IPS-20b (cell line): ENCODE data around the gene CELSR2.

Source experiments
- H3K27ac ChIP-seq: one replicate; pipeline ENCODE4 v1.5.1; 2013; ENCODE audit warnings: low read length
- H3K27me3 ChIP-seq: 2 replicates; pipeline ENCODE4 v1.6.1; 2013; ENCODE audit warnings: mild to moderate bottlenecking, low read length, inconsistent platforms; ENCODE audit not compliant: insufficient read depth
- H3K36me3 ChIP-seq: 2 replicates; pipeline ENCODE4 v1.6.1; 2013; ENCODE audit warnings: low read depth, mild to moderate bottlenecking, inconsistent platforms, low read length, moderate library complexity; ENCODE audit not compliant: insufficient read depth
- H3K4me1 ChIP-seq: 2 replicates; pipeline ENCODE4 v1.6.1; 2013; ENCODE audit warnings: mild to moderate bottlenecking, control low read depth, inconsistent platforms, low read length, moderate library complexity; ENCODE audit not compliant: insufficient read depth
- H3K4me3 ChIP-seq: 2 replicates; pipeline ENCODE4 v1.5.1; 2013; ENCODE audit warnings: mild to moderate bottlenecking, low read length, inconsistent platforms
- H3K9ac ChIP-seq: 2 replicates; pipeline ENCODE4 v1.6.1; 2013; ENCODE audit warnings: low read depth, mild to moderate bottlenecking, inconsistent platforms, low read length, moderate library complexity
- H3K9me3 ChIP-seq: 2 replicates; pipeline ENCODE4 v1.6.1; 2013; ENCODE audit warnings: mild to moderate bottlenecking, low read depth, low read length, inconsistent platforms; ENCODE audit not compliant: insufficient read depth

The CELSR2 gene, protein sequence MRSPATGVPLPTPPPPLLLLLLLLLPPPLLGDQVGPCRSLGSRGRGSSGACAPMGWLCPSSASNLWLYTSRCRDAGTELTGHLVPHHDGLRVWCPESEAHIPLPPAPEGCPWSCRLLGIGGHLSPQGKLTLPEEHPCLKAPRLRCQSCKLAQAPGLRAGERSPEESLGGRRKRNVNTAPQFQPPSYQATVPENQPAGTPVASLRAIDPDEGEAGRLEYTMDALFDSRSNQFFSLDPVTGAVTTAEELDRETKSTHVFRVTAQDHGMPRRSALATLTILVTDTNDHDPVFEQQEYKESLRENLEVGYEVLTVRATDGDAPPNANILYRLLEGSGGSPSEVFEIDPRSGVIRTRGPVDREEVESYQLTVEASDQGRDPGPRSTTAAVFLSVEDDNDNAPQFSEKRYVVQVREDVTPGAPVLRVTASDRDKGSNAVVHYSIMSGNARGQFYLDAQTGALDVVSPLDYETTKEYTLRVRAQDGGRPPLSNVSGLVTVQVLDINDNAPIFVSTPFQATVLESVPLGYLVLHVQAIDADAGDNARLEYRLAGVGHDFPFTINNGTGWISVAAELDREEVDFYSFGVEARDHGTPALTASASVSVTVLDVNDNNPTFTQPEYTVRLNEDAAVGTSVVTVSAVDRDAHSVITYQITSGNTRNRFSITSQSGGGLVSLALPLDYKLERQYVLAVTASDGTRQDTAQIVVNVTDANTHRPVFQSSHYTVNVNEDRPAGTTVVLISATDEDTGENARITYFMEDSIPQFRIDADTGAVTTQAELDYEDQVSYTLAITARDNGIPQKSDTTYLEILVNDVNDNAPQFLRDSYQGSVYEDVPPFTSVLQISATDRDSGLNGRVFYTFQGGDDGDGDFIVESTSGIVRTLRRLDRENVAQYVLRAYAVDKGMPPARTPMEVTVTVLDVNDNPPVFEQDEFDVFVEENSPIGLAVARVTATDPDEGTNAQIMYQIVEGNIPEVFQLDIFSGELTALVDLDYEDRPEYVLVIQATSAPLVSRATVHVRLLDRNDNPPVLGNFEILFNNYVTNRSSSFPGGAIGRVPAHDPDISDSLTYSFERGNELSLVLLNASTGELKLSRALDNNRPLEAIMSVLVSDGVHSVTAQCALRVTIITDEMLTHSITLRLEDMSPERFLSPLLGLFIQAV (N-terminal part only)

DNA sequence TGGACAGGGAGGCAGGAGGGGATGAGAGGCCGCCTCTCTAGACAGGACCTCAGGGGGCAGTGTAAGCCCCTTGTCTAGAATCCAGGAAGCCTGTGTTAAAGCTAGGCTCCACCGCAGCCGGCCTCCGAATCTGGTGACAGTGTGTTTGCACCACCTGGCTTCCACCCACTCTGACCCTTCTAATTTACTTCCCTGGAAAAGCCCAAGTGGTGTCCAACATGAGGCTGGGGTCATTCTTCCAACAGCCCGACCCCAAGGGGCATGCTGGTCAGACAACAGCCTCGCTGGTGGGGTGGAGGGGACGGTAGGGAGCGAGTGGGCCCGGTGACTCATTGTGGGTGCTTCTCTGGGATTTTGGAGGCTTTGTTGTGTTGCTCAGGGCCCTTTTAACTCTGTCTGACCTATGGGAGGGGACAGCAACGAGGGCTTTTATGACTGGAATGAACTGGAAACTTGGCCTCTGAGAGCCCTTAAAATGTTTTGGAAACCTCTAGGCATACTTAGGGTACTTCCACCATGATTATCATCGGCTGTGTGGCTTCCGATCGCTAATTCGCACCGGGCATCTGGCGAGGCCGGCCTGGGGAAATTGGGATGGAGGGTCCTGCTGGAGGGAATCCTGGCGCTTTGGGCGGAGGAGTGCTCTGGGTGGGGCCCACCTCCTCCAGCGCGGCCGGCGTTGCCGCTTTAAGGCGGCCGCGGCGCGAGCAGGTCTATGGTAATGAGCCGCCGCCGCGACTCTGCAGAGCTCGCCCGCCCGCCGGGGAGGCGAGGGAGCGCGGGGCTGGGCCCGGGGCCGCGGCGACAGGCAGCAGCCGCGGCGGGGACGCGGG, at the start of gene CELSR2:
Gene CELSR2, plus strand, starts transcription at position 743 of the 833 bp plus-strand sequence. CDS start 541 bp downstream, outside the sequence.
- Histone ChIP-seq H3K27ac (no peak within 1 kb of the TSS), H3K36me3 (peaks cover 15% of the 10 kb centered on the region; the same call in 1 of the 2 replicates), H3K9ac (peak within 1 kb of the TSS; percentile 63; the same call in 1 of the 2 replicates), H3K9me3 (no peaks in the 10 kb centered on the region), H3K4me1 (peaks cover 13% of the 10 kb centered on the region; the same call in 1 of the 2 replicates), H3K4me3 (peak within 1 kb of the TSS; percentile 60; the same call in 1 of the 2 replicates), H3K27me3 (peaks cover 32% of the 10 kb centered on the region)

DNA sequence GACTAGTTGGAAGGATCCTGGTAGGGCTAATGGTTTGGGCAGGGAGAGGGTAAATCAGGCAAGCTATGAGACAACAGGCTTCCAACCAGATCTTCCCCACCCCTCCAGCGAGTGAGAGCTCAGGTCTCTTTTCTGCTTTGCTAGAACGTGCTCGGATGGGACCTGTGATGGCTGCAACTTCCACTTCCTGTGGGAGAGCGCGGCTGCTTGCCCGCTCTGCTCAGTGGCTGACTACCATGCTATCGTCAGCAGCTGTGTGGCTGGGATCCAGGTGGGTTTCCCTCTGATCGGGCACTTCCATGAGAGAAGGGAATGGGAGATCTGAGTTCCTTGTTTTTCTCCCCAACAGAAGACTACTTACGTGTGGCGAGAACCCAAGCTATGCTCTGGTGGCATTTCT, 49.6 kb upstream of the CELSR2 start:
- no peak overlapping the region for H3K4me3 ChIP-seq
- H3K9ac ChIP-seq: no peak overlapping the region
- no peaks in the 10 kb centered on the region for H3K9me3 ChIP-seq
- H3K4me1 ChIP-seq: no peaks in the 10 kb centered on the region; the same call in 1 of the 2 replicates
- no peak overlapping the region for H3K27ac ChIP-seq
- no peaks in the 10 kb centered on the region for H3K27me3 ChIP-seq
- no peaks in the 10 kb centered on the region for H3K36me3 ChIP-seq

- Histone ChIP-seq H3K9me3 (no peaks in the 10 kb centered on the region), H3K9ac (no peak overlapping the region), H3K27ac (no peak overlapping the region), H3K27me3 (no peaks in the 10 kb centered on the region), H3K4me3 (no peak overlapping the region), H3K4me1 (no peaks in the 10 kb centered on the region; the same call in 1 of the 2 replicates), H3K36me3 (no peaks in the 10 kb centered on the region)
Observed at GRCh38 chr1:109201123-109201703, 48.1 kb upstream of the CELSR2 start.

GRCh38 chr1:109204484-109204883, 44.9 kb upstream of the CELSR2 start:
- Histone ChIP-seq H3K27ac (no peak overlapping the region), H3K36me3 (no peaks in the 10 kb centered on the region), H3K4me3 (no peak overlapping the region), H3K4me1 (no peaks in the 10 kb centered on the region), H3K9ac (no peak overlapping the region), H3K27me3 (no peaks in the 10 kb centered on the region), H3K9me3 (no peaks in the 10 kb centered on the region)

- no peaks in the 10 kb centered on the region for H3K36me3 ChIP-seq
- no peak overlapping the region for H3K27ac ChIP-seq
- H3K27me3 ChIP-seq: no peaks in the 10 kb centered on the region
- H3K9me3 ChIP-seq: no peaks in the 10 kb centered on the region
- H3K9ac ChIP-seq: no peak overlapping the region
- no peak overlapping the region for H3K4me3 ChIP-seq
- no peaks in the 10 kb centered on the region for H3K4me1 ChIP-seq
Observed at GRCh38 chr1:109206339-109206738, 43.0 kb upstream of the CELSR2 start.

GRCh38 chr1:109207467-109208103, 41.8 kb upstream of the CELSR2 start:
- Histone ChIP-seq H3K4me1 (no peaks in the 10 kb centered on the region), H3K36me3 (no peaks in the 10 kb centered on the region), H3K4me3 (no peak overlapping the region), H3K9ac (no peak overlapping the region), H3K27ac (no peak overlapping the region), H3K9me3 (no peaks in the 10 kb centered on the region), H3K27me3 (no peaks in the 10 kb centered on the region)

DNA sequence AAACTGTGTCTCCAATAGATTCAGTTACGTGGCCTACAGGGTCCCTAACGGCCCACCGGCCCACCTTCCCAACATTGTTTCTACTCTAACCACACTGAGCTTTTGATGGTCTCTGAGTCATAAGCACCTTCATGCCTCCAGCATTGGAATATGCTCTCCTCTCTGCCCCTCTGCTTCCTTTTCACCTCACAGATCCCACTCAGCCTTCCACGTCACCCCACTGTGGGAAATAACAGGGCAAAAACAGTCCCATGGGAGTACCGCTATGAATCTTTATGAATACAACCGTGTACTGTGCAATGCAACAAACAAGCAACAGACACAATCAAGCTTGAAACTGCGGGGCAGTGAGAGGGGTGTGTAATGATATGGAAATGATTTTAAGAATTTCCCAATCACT, 40.9 kb upstream of the CELSR2 start:
- Histone ChIP-seq H3K9ac (no peak overlapping the region), H3K27ac (no peak overlapping the region), H3K4me3 (no peak overlapping the region), H3K36me3 (no peaks in the 10 kb centered on the region), H3K27me3 (no peaks in the 10 kb centered on the region), H3K4me1 (peaks cover 2% of the 10 kb centered on the region; the same call in 1 of the 2 replicates), H3K9me3 (no peaks in the 10 kb centered on the region)

- Histone ChIP-seq H3K27ac (no peak overlapping the region), H3K9ac (no peak overlapping the region), H3K4me1 (peaks cover 4% of the 10 kb centered on the region; the same call in 1 of the 2 replicates), H3K36me3 (no peaks in the 10 kb centered on the region), H3K27me3 (no peaks in the 10 kb centered on the region), H3K9me3 (no peaks in the 10 kb centered on the region), H3K4me3 (no peak overlapping the region)
Observed at GRCh38 chr1:109208836-109209463, 40.4 kb upstream of the CELSR2 start.

- H3K27ac ChIP-seq: no peak overlapping the region
- H3K36me3 ChIP-seq: no peaks in the 10 kb centered on the region
- H3K4me3 ChIP-seq: no peak overlapping the region
- H3K4me1 ChIP-seq: peaks cover 6% of the 10 kb centered on the region; the same call in 1 of the 2 replicates
- H3K9me3 ChIP-seq: no peaks in the 10 kb centered on the region
- H3K9ac ChIP-seq: no peak overlapping the region
- H3K27me3 ChIP-seq: no peaks in the 10 kb centered on the region
Observed at GRCh38 chr1:109210058-109210457, 39.3 kb upstream of the CELSR2 start.

DNA sequence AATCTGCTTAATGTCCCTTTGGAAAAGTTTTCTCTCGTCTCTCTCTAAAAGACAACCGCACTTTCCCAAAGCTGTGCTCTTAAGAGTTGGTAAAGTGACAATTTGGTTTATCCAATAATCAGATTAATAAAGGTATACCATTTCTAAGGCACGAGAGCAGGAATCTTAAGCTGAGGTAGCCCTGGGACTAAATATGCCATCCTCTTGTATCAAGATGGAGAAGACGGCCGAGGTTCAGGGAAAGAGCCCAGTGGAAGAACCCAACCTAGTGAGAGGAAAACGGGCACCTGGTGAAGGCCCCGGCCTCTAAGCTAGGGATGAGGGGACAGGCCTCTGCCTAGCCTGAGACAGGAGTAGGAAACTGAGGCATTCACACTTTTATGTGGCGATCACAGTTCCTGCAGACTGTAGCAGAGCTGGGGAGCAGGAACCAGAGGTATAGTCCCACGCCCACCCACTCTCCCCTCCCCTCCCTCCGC, 36.0 kb upstream of the CELSR2 start:
- H3K27me3 ChIP-seq: no peaks in the 10 kb centered on the region
- no peak overlapping the region for H3K27ac ChIP-seq
- H3K9ac ChIP-seq: no peak overlapping the region

More for the DNA sequence above, 36.0 kb upstream of the CELSR2 start:
- H3K36me3 ChIP-seq: no peaks in the 10 kb centered on the region
- peak overlapping the region; percentile 97; the same call in 1 of the 2 replicates for H3K4me3 ChIP-seq
- no peaks in the 10 kb centered on the region for H3K9me3 ChIP-seq
- H3K4me1 ChIP-seq: peaks cover 9% of the 10 kb centered on the region; the same call in 1 of the 2 replicates
